Neural progenitor cell (in vitro differentiated cells): Measurements from ENCODE around the gene NUP210. TPM values are rescaled to one million over a fixed set of nuclear protein-coding genes. Genes with fewer than 3 reads are reported as not detected.

Experiments used
- DNase-seq: peaks from one replicate; pipeline ENCODE4 v3.0.0-alpha.2; 2016; ENCODE audit warnings: low spot score
- H2AFZ ChIP-seq: fragments of 200-600 bp; sonication (generic); replicated peaks from 2 replicates; pipeline ENCODE4 v1.6.1; 2016; ENCODE audit warnings: antibody characterized with exemption
- H3F3A ChIP-seq: fragments of 200-600 bp; sonication (generic); 2 replicates; pipeline ENCODE4 v1.6.1; 2016; ENCODE audit warnings: antibody characterized with exemption, low read depth
- H3K27ac ChIP-seq: fragments of 200-600 bp; sonication (generic); 2 replicates; pipeline ENCODE4 v1.5.1; 2016; ENCODE audit warnings: mild to moderate bottlenecking
- H3K27me3 ChIP-seq: fragments of 200-600 bp; sonication (generic); 2 replicates; pipeline ENCODE4 v1.6.1; 2016; ENCODE audit warnings: mild to moderate bottlenecking, moderate library complexity
- H3K36me3 ChIP-seq: fragments of 200-600 bp; sonication (generic); 2 replicates; pipeline ENCODE4 v1.5.1; 2016
- H3K4me1 ChIP-seq: fragments of 200-600 bp; sonication (generic); 2 replicates; pipeline ENCODE4 v1.6.1; 2016; ENCODE audit warnings: mixed run types
- H3K4me2 ChIP-seq: fragments of 200-600 bp; sonication (generic); 2 replicates; pipeline ENCODE4 v1.6.1; 2016
- H3K4me3 ChIP-seq: fragments of 200-600 bp; sonication (generic); 2 replicates; pipeline ENCODE4 v1.5.1; 2016
- H3K79me2 ChIP-seq: fragments of 200-600 bp; sonication (generic); 2 replicates; pipeline ENCODE4 v1.6.1; 2016; ENCODE audit warnings: low read depth
- H3K9ac ChIP-seq: fragments of 200-600 bp; sonication (generic); 2 replicates; pipeline ENCODE4 v1.6.1; 2016
- H3K9me3 ChIP-seq: fragments of 200-600 bp; sonication (generic); 2 replicates; pipeline ENCODE4 v1.5.1; 2016; ENCODE audit warnings: low read depth
- H4K20me1 ChIP-seq: fragments of 200-600 bp; sonication (generic); 2 replicates; pipeline ENCODE4 v1.6.1; 2016; ENCODE audit warnings: low read depth
- H3K27ac Mint-ChIP-seq: 3 replicates; pipeline ENCODE4 v1.8.0; 2021; ENCODE audit warnings: mixed read lengths
- H3K27me3 Mint-ChIP-seq: 2 replicates; pipeline ENCODE4 v1.8.0; 2022; ENCODE audit warnings: low read depth, mild to moderate bottlenecking, inconsistent platforms, moderate library complexity, mixed read lengths; ENCODE audit not compliant: insufficient read depth
- H3K36me3 Mint-ChIP-seq: 3 replicates; pipeline ENCODE4 v1.8.0; 2021; ENCODE audit warnings: mixed read lengths
- H3K4me1 Mint-ChIP-seq: 3 replicates; pipeline ENCODE4 v1.8.0; 2021; ENCODE audit warnings: mixed read lengths
- H3K4me3 Mint-ChIP-seq: 3 replicates; pipeline ENCODE4 v1.8.0; 2021; ENCODE audit warnings: mild to moderate bottlenecking, moderate library complexity, mixed read lengths
- H3K9me3 Mint-ChIP-seq: 3 replicates; pipeline ENCODE4 v1.8.0; 2020; ENCODE audit warnings: mixed read lengths
- EZH2 ChIP-seq: fragments of 200-600 bp; sonication (generic); IDR thresholded peaks from 2 replicates; pipeline ENCODE4 v1.6.1; 2017; ENCODE audit warnings: antibody characterized with exemption, mild to moderate bottlenecking, moderate library complexity
- EZH2phosphoT487 ChIP-seq: fragments of 200-600 bp; sonication (generic); IDR thresholded peaks from 2 replicates; pipeline ENCODE4 v1.6.1; 2017; ENCODE audit warnings: antibody characterized with exemption
- total RNA-seq: library from RNA; depleted of rRNA; stranded (reverse); fragments of >200 nt; gene quantifications from 2 replicates; pipeline ENCODE4 v1.2.3, GENCODE V29; 2015; ENCODE audit warnings: low replicate concordance
- TF ChIP-seq, protein P1 (sequence below): fragments of 200-600 bp; sonication (generic); IDR thresholded peaks from 2 replicates; pipeline ENCODE4 v1.5.1; 2017; ENCODE audit warnings: antibody characterized with exemption, mild to moderate bottlenecking

NUP210 gene
- total RNA-seq, 1 donor from 2014 or later = 37.1 TPM

DNA sequence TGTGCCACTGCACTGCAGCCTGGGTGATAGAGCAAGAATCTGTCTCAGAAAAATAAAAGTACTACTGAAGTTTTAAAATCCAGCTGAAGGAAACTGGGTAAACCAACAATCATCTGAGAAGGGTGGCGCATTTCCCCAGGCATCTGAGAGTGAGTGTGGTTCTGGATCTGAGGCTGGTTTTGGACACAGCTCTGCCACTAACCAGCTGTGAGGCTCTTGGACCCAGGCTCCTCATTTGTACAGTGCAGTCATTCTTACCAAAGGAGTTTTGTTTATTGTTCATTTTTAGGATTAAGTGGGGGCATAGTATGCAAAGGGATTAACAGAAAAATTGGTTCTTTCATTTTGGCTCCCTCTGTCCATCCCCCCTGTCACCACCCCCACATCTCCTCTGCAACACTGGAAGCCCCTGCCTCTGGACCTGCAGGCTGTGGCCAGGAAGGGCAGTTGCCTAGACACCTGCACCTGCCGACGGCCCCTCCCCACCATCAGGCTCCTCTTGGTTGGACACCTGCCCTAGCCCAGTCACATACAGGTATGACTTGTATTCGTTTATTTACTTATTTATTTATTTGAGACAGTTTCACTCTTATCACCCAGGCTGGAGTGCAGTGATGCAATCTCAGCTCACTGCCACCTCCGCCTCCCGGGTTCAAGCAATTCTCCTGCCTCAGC is 8.8 kb downstream of the NUP210 start:
- Mint-ChIP-seq H3K27me3 (peaks cover 4% of the 10 kb centered on the region), H3K4me3 (no peak overlapping the region), H3K9me3 (peaks cover 14% of the 10 kb centered on the region), H3K4me1 (peaks cover 7% of the 10 kb centered on the region), H3K36me3 (peaks cover 5% of the 10 kb centered on the region), H3K27ac (no peak overlapping the region)
- H3K9me3 ChIP-seq = no peaks in the 10 kb centered on the region
- TF ChIP-seq, protein P1, sequence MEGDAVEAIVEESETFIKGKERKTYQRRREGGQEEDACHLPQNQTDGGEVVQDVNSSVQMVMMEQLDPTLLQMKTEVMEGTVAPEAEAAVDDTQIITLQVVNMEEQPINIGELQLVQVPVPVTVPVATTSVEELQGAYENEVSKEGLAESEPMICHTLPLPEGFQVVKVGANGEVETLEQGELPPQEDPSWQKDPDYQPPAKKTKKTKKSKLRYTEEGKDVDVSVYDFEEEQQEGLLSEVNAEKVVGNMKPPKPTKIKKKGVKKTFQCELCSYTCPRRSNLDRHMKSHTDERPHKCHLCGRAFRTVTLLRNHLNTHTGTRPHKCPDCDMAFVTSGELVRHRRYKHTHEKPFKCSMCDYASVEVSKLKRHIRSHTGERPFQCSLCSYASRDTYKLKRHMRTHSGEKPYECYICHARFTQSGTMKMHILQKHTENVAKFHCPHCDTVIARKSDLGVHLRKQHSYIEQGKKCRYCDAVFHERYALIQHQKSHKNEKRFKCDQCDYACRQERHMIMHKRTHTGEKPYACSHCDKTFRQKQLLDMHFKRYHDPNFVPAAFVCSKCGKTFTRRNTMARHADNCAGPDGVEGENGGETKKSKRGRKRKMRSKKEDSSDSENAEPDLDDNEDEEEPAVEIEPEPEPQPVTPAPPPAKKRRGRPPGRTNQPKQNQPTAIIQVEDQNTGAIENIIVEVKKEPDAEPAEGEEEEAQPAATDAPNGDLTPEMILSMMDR = no peak
- TF ChIP-seq EZH2 = no peak
- no peak for TF ChIP-seq EZH2phosphoT487
- H2AFZ ChIP-seq = no peak overlapping the region
- H3K4me2 ChIP-seq = no peak overlapping the region
- no peaks in the 10 kb centered on the region for H3K27me3 ChIP-seq
- H3K4me3 ChIP-seq = no peak overlapping the region
- peaks cover 23% of the 10 kb centered on the region for H3K79me2 ChIP-seq
- no peak overlapping the region for H3K9ac ChIP-seq
- peaks cover 1% of the 10 kb centered on the region for H3K4me1 ChIP-seq
- H4K20me1 ChIP-seq = peaks cover 27% of the 10 kb centered on the region
- no peaks in the 10 kb centered on the region for H3F3A ChIP-seq
- no peaks in the 10 kb centered on the region for H3K36me3 ChIP-seq
- no peak overlapping the region for H3K27ac ChIP-seq
- no peak for DNase-seq

DNA sequence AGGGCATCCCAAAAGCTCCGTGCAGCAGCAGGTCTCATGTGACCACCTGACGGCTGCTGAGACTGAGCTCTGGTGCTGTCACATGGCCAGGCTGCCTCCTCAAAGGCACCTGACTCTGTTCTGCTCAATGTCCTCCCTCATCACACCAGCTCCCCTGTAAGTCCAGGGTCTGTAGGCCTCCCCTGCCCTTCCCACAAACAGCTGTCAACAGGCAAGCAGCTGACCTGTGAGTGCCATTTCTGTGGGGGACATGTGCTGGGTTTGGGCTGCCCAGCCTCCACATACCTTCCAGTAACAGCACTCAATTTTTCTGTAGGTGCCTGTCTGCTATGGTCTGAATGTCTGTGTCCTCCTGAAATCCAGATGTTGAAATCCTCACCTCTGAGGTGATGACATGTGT is 11.2 kb downstream of the NUP210 start:
- Histone ChIP-seq H3K4me3 (no peak overlapping the region), H3K36me3 (no peaks in the 10 kb centered on the region), H3K9me3 (no peaks in the 10 kb centered on the region), H3K4me1 (peaks cover 7% of the 10 kb centered on the region), H4K20me1 (peaks cover 11% of the 10 kb centered on the region), H3K9ac (no peak overlapping the region), H3F3A (peaks cover 10% of the 10 kb centered on the region), H2AFZ (no peak overlapping the region), H3K27ac (no peak overlapping the region), H3K79me2 (peaks cover 9% of the 10 kb centered on the region), H3K27me3 (no peaks in the 10 kb centered on the region), H3K4me2 (no peak overlapping the region)
- Mint-ChIP-seq H3K4me3 (no peak overlapping the region), H3K9me3 (peaks cover 14% of the 10 kb centered on the region), H3K27me3 (peaks cover 2% of the 10 kb centered on the region), H3K27ac (no peak overlapping the region), H3K4me1 (peaks cover 10% of the 10 kb centered on the region), H3K36me3 (peaks cover 5% of the 10 kb centered on the region)
- TF ChIP-seq EZH2 = no peak
- DNase-seq = no peak

DNA sequence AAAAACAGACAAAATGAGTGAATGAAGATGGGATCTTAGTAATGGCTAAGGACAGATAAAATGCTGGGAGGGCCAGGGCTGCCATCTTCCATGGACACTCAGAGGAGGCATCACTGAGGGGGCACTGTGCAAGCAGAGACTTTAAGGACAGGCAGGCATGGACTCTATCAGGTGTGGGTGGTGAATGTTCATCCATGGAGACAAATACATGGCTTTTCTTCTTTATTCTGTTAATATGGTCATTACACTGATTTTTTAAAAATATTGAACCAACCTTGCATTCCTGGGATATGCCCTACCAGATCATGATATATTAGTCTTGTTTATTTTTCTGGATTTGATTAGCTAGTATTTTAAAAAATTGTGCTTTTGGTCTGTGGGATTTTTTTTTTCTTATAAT is 12.2 kb downstream of the NUP210 start:
- H3K9me3 Mint-ChIP-seq = peaks cover 14% of the 10 kb centered on the region

DNA sequence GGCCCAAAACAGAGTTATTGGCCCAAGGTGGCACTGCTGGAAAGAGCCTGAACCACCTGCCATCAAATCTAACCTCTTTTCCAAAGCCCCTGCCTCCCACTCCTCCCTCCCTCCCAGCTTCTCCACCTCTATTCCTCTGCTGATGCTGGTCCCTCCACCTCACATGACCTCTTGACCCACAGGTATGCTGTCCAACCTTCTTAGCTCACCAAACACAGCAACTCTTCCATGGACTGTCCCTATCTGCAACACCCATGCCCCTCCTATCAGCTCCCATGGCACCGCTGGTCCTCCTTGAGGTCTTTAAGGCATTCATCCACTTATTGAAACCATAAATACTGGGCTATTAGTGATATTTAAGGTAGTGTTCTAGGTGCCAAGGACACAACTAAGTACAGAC is 12.6 kb downstream of the NUP210 start:
- Histone ChIP-seq H3K36me3 (no peaks in the 10 kb centered on the region), H3K4me1 (peaks cover 11% of the 10 kb centered on the region), H3K9ac (no peak overlapping the region), H3F3A (peaks cover 13% of the 10 kb centered on the region), H3K27ac (no peak overlapping the region), H3K27me3 (no peaks in the 10 kb centered on the region), H3K4me3 (no peak overlapping the region), H4K20me1 (peaks cover 16% of the 10 kb centered on the region), H3K4me2 (no peak overlapping the region), H3K9me3 (no peaks in the 10 kb centered on the region), H3K79me2 (peaks cover 19% of the 10 kb centered on the region), H2AFZ (no peak overlapping the region)
- TF ChIP-seq EZH2phosphoT487 (no peak), EZH2 (no peak)
- TF ChIP-seq, protein P1 = no peak
- H3K27ac Mint-ChIP-seq = no peak overlapping the region
- no peaks in the 10 kb centered on the region for H3K27me3 Mint-ChIP-seq
- no peak overlapping the region for H3K4me3 Mint-ChIP-seq
- no peak for DNase-seq
- H3K36me3 Mint-ChIP-seq = peaks cover 5% of the 10 kb centered on the region
- H3K9me3 Mint-ChIP-seq = peaks cover 14% of the 10 kb centered on the region
- peaks cover 13% of the 10 kb centered on the region for H3K4me1 Mint-ChIP-seq

More for the DNA sequence above, 12.2 kb downstream of the NUP210 start:
- H3K4me3 Mint-ChIP-seq = no peak overlapping the region
- no peak overlapping the region for H3K9ac ChIP-seq
- DNase-seq = no peak
- TF ChIP-seq EZH2phosphoT487 (no peak), EZH2 (no peak)
- TF ChIP-seq, protein P1 = no peak
- no peak overlapping the region for H3K27ac Mint-ChIP-seq
- H3K36me3 ChIP-seq = no peaks in the 10 kb centered on the region
- peaks cover 11% of the 10 kb centered on the region for H3K4me1 ChIP-seq
- no peaks in the 10 kb centered on the region for H3K27me3 ChIP-seq
- no peak overlapping the region for H2AFZ ChIP-seq
- no peaks in the 10 kb centered on the region for H3K9me3 ChIP-seq
- H3K4me1 Mint-ChIP-seq = peaks cover 12% of the 10 kb centered on the region
- no peak overlapping the region for H3K4me2 ChIP-seq
- peaks cover 5% of the 10 kb centered on the region for H3K36me3 Mint-ChIP-seq
- no peak overlapping the region for H3K27ac ChIP-seq
- H4K20me1 ChIP-seq = peaks cover 16% of the 10 kb centered on the region
- H3K4me3 ChIP-seq = no peak overlapping the region
- peaks cover 15% of the 10 kb centered on the region for H3K79me2 ChIP-seq
- H3F3A ChIP-seq = peaks cover 13% of the 10 kb centered on the region
- no peaks in the 10 kb centered on the region for H3K27me3 Mint-ChIP-seq
